SU-DHL-6 (cell line): ENCODE measurements around the gene ZNF322.
"Not testable (repeated sequence)": the region's sequence is repeated elsewhere in the genome, so short reads cannot be mapped to it uniquely, and the experiment has no call there.

Source experiments
- H2AFZ ChIP-seq: fragments of 200-600 bp; sonication (generic); 2 replicates; pipeline ENCODE4 v1.6.1; 2014; ENCODE audit warnings: low read depth, mild to moderate bottlenecking, moderate library complexity, mixed read lengths, antibody characterized with exemption, low read length; ENCODE audit not compliant: severe bottlenecking
- H3F3A ChIP-seq: fragments of 200-600 bp; shearing (Covaris generic); 2 replicates; pipeline ENCODE4 v1.6.0; 2016; ENCODE audit warnings: antibody characterized with exemption, mild to moderate bottlenecking; ENCODE audit not compliant: insufficient read depth
- H3K27ac ChIP-seq: fragments of 200-600 bp; sonication (generic); 2 replicates; pipeline ENCODE4 v1.5.1; 2016; ENCODE audit warnings: low read depth, mild to moderate bottlenecking, low read length, moderate library complexity, mixed read lengths
- H3K27me3 ChIP-seq: fragments of 200-600 bp; sonication (generic), shearing (Covaris generic); 2 replicates; pipeline ENCODE4 v1.6.0; 2014; ENCODE audit warnings: mild to moderate bottlenecking, low read length
- H3K36me3 ChIP-seq: fragments of 200-600 bp; sonication (generic); 2 replicates; pipeline ENCODE4 v1.6.1; 2014; ENCODE audit warnings: mild to moderate bottlenecking, low read length, mixed read lengths
- H3K4me2 ChIP-seq: fragments of 300-600, 200-600 bp; shearing (Covaris generic), sonication (generic); 2 replicates; pipeline ENCODE4 v1.6.0; 2014; ENCODE audit warnings: low read length, low read depth, mild to moderate bottlenecking; ENCODE audit not compliant: poor library complexity, severe bottlenecking
- H3K4me3 ChIP-seq: fragments of 200-600 bp; sonication (generic); 2 replicates; pipeline ENCODE4 v1.5.1; 2014; ENCODE audit warnings: antibody characterized with exemption, low read length, mild to moderate bottlenecking, mixed read lengths; ENCODE audit not compliant: insufficient read depth, poor library complexity, severe bottlenecking
- H3K79me2 ChIP-seq: fragments of 200-600 bp; sonication (generic); 2 replicates; pipeline ENCODE4 v1.6.1; 2014; ENCODE audit warnings: mild to moderate bottlenecking, low read length, moderate library complexity; ENCODE audit not compliant: insufficient read depth
- H3K9ac ChIP-seq: fragments of 200-600 bp; sonication (generic); 2 replicates; pipeline ENCODE4 v1.7.0; 2014; ENCODE audit warnings: mild to moderate bottlenecking, low read length
- H3K9me2 ChIP-seq: fragments of 200-600 bp; sonication (generic); replicated peaks from 2 replicates; pipeline ENCODE4 v1.6.1; 2014; ENCODE audit warnings: low read length; ENCODE audit not compliant: insufficient read depth
- H3K9me3 ChIP-seq: fragments of 200-600 bp; sonication (generic); 2 replicates; pipeline ENCODE4 v1.6.1; 2014; ENCODE audit warnings: low read length, mixed read lengths; ENCODE audit not compliant: insufficient read depth
- H4K20me1 ChIP-seq: fragments of 200-600 bp; sonication (generic); 2 replicates; pipeline ENCODE4 v1.6.1; 2014; ENCODE audit warnings: low read depth, mild to moderate bottlenecking, antibody characterized with exemption, low read length, moderate library complexity, mixed read lengths
- EZH2phosphoT487 ChIP-seq: fragments of 200-600 bp; sonication (generic), shearing (Covaris generic); conservative IDR thresholded peaks from 2 replicates; pipeline ENCODE4 v1.6.1; 2018; ENCODE audit warnings: mild to moderate bottlenecking, antibody characterized with exemption, low read length, moderate library complexity, mixed read lengths
- TF ChIP-seq, protein P1 (sequence below): fragments of 200-600 bp; sonication (generic); IDR thresholded peaks from one replicate; pipeline ENCODE4 v1.5.1; 2017; ENCODE audit warnings: antibody characterized with exemption, mild to moderate bottlenecking, low read length, moderate library complexity; ENCODE audit not compliant: insufficient read depth, poor library complexity, severe bottlenecking

ZNF322 gene, protein sequence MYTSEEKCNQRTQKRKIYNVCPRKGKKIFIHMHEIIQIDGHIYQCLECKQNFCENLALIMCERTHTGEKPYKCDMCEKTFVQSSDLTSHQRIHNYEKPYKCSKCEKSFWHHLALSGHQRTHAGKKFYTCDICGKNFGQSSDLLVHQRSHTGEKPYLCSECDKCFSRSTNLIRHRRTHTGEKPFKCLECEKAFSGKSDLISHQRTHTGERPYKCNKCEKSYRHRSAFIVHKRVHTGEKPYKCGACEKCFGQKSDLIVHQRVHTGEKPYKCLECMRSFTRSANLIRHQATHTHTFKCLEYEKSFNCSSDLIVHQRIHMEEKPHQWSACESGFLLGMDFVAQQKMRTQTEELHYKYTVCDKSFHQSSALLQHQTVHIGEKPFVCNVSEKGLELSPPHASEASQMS

DNA sequence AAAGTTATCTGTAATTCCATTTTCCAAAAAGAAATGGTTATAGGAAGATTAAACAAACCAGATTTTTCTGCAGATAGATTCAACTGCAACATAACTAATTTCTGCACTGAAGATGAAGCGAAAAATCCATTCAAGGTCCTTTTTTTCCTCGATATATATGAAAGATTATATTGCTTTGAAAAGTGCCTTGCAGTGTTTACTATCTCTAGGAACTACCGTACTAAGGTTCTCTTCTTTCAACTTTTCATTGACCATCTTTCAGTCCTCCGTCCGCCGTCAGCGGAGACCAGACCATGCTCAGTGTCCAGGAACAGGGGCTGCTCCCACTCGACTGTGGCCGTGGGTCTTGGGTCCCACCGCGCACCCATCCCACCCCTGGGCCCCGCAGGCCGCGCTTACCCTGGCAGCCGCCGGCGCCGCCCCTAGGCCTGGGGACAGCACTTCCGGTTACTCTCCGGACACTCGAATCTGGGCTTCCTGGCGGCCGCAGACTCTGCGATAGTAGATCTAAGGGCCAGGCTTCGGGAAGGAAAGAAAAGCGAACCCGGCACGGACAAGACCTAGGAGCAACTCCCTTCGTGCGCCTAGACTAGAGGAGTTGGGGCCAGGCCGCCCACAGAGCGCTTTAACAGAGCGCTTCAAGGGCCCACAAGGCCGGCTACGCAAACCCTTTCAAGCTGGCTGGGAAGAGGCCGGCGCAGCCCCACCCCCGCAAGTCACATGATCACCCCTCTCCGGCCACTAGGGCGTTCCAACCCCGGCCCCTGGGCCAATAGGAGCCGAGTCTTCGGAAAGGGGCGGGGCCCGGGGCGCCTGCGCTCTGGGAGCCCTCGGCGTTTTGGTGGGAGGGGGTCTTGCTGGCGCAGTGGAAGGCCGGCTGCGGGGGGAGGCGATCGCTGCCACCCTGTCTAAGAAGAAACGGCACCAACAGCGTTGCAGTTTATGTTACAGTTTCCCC lies at the start of gene ZNF322:
Gene ZNF322 (minus strand): TSS at position 705 of the 958 bp plus-strand sequence. CDS start 21,193 bp downstream, outside the sequence.
- peaks cover 20% of the 10 kb centered on the region for H3K79me2 ChIP-seq
- H3K9ac ChIP-seq, result peak within 1 kb of the TSS; percentile 79
- TF ChIP-seq, protein P1, sequence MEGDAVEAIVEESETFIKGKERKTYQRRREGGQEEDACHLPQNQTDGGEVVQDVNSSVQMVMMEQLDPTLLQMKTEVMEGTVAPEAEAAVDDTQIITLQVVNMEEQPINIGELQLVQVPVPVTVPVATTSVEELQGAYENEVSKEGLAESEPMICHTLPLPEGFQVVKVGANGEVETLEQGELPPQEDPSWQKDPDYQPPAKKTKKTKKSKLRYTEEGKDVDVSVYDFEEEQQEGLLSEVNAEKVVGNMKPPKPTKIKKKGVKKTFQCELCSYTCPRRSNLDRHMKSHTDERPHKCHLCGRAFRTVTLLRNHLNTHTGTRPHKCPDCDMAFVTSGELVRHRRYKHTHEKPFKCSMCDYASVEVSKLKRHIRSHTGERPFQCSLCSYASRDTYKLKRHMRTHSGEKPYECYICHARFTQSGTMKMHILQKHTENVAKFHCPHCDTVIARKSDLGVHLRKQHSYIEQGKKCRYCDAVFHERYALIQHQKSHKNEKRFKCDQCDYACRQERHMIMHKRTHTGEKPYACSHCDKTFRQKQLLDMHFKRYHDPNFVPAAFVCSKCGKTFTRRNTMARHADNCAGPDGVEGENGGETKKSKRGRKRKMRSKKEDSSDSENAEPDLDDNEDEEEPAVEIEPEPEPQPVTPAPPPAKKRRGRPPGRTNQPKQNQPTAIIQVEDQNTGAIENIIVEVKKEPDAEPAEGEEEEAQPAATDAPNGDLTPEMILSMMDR, result no peak
- no peak for TF ChIP-seq EZH2phosphoT487
- H3K9me2 ChIP-seq, result no peaks in the 10 kb centered on the region
- no peaks in the 10 kb centered on the region for H3K27me3 ChIP-seq
- peaks cover 22% of the 10 kb centered on the region for H3K36me3 ChIP-seq
- no peaks in the 10 kb centered on the region for H3F3A ChIP-seq
- no peaks in the 10 kb centered on the region for H3K9me3 ChIP-seq
- H4K20me1 ChIP-seq, result no peaks in the 10 kb centered on the region
- peak within 1 kb of the TSS; percentile 56 for H3K4me3 ChIP-seq
- H2AFZ ChIP-seq, result peak within 1 kb of the TSS; percentile 95
- peak within 1 kb of the TSS; percentile 99 for H3K4me2 ChIP-seq
- peak within 1 kb of the TSS; percentile 3; the same call in 1 of the 2 replicates for H3K27ac ChIP-seq

DNA sequence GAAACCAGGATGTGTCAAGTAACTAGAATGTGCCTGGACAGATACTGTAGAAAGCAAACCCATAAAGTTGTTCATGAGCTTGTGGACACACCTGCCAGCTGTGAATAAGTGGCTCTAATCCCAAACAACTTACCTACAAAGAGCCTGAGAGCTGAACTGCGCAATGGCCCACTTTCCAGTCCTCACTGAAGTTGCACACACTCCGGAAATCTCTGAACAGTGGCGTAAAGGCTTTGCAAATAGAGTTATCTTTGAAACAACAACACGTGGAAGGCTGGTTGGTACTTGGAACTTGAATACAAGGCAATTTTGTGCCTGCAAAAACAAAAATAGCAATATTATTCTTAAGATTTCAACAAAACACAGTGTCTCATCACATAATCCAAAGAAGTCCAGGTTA lies 46.2 kb upstream of the ZNF322 start:
- not testable (repeated sequence) for H3K9me3 ChIP-seq, H3K9me2 ChIP-seq, H3K27me3 ChIP-seq, H3K4me2 ChIP-seq, H3K4me3 ChIP-seq, H3F3A ChIP-seq, H4K20me1 ChIP-seq, H3K27ac ChIP-seq, H3K36me3 ChIP-seq, H2AFZ ChIP-seq, H3K9ac ChIP-seq, H3K79me2 ChIP-seq

DNA sequence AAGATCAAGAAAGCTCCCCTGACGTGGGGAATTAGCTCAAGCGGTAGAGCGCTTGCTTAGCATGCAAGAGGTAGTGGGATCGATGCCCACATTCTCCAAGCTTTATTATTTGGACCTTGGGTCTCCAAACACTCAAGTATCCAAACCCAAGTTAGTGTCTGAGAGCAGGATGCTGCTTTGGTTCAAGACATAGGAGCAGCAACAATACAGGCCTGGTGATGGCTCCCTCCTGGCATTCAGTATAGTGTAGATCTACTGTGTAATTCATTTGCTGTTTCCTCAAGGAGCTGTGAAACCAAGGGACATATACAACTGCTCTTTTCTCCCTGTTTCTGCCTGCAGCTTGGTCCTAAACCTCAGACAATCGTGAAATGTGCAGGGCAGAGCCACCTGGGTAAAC lies 45.8 kb upstream of the ZNF322 start:
- H3K9ac ChIP-seq, H3F3A ChIP-seq, H3K79me2 ChIP-seq, H3K9me2 ChIP-seq, H3K4me3 ChIP-seq, H3K9me3 ChIP-seq, H4K20me1 ChIP-seq, H3K27me3 ChIP-seq, H3K4me2 ChIP-seq, H3K36me3 ChIP-seq, H3K27ac ChIP-seq, H2AFZ ChIP-seq: not testable (repeated sequence)

DNA sequence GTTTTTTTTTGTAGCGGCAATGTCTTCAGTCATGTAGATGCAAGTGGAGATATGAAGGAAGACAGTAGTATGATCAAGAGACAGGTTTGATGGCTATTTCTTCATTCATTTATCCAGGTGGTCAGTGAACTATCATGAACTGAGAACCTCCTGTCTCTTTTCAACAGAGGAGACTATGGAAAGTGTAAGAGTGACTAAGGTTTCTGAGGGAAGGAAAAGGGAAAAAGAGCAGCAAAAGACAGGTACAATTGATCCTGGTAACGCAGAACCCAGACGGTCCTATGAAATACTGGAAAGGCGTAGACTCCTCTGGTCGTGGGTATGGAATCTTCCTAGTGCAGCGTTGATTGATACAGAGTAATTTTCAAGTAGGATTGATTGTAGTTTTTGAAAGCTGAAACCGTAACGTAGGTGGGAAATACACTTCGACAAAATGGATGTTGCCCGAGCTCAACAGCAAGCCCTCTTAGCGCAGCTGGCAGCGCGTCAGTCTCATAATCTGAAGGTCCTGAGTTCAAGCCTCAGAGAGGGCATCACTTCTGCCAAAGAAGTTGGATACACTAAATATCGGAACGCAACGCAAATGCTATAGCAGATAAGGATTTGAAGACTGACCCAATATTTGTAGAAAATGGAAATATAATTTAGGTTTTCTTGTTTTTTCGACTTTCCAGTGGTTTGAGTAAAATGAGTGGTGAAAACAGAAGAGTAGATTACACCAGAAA lies 41.6 kb upstream of the ZNF322 start:
- not testable (repeated sequence) for H3K36me3 ChIP-seq, H3K79me2 ChIP-seq, H3K9me2 ChIP-seq, H3K4me3 ChIP-seq, H3K27me3 ChIP-seq, H2AFZ ChIP-seq, H3K9me3 ChIP-seq, H3K27ac ChIP-seq, H3K9ac ChIP-seq, H4K20me1 ChIP-seq, H3F3A ChIP-seq, H3K4me2 ChIP-seq

DNA sequence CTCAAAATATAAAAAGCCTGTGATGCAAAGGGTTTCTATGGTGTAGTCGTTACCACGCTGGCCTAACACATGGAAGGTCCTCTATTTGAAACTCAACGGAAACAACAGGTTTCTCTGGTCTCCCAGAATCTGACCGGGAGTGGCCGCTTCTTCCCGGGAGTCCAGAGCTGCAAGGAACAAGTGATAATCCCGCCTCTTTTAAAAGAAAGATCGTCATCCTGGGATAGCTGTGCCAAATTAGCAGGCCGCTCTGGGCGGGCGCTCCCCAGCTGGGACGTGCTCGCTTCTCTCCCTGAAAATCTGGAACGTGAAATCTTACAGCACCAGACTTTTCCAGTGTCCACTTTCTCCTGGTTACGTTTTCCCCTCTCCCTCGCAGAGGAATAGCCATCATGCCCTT lies 38.0 kb upstream of the ZNF322 start:
- H3K4me2 ChIP-seq, H3K27me3 ChIP-seq, H3K9me2 ChIP-seq, H3K79me2 ChIP-seq, H4K20me1 ChIP-seq, H3K9ac ChIP-seq, H3K27ac ChIP-seq, H3K36me3 ChIP-seq, H3K9me3 ChIP-seq, H2AFZ ChIP-seq, H3F3A ChIP-seq, H3K4me3 ChIP-seq: not testable (repeated sequence)

DNA sequence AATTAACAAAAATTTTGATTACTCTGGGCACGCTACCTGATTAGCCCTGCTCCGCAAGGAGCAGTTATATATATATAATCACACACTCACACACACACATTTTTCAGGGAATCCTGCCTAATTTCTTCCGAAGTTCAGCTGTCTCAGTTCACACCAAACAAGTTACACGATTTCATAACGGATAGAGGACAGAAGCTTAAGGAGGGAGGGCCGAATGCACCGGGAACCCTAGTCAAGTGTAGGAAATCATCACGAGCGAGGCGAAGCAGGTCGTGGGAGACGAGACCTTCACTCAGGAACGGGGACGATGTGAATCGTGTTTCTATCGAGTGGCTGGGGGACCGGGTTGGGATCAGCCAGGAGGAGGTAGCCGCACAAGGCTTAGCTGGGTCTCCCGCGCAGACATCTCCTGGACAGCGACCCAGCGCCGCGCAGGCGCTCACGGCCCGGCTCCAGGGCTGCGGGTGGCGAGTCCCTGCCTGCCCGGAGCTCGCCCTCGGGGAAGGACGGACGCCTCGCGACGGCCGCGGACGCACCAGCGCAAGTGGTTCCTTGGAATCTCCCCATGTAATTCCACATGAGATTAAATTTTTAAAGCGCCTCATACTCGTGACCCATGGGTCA lies 29.9 kb upstream of the ZNF322 start:
- not testable (repeated sequence) for H3K4me3 ChIP-seq, H3K79me2 ChIP-seq, H3F3A ChIP-seq, H2AFZ ChIP-seq, H3K9me3 ChIP-seq, H4K20me1 ChIP-seq, H3K27ac ChIP-seq, H3K9me2 ChIP-seq, H3K36me3 ChIP-seq, H3K27me3 ChIP-seq, H3K9ac ChIP-seq, H3K4me2 ChIP-seq
